CD4-positive, alpha-beta T cell treated with Interleukin-15 for 4 hours (primary cell): ENCODE data around the gene CDH6.

Source experiments
- DNase-seq: peaks from one replicate; pipeline ENCODE4 v3.0.0-alpha.2; 2020; ENCODE audit warnings: low spot score

Gene CDH6

DNA sequence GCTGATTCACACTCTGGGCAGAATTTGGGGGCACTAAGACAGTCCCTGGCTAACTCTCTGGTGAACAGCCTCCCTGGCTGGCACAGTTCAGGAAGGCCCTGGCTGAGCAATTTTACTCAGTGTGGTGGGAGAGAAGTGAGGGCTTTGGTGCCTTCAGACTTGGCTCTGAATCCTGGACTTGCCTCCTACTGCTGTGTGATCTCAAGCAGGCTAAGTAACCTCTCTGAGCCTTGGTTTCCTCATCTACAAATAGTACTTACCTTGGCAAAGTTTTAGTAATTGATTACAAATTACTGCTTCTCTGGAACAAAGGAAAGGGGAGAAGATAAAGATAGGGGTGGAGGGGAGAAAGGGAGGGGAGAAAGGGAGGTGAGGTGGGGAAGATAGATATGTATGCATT lies 184.7 kb downstream of the CDH6 start:
- DNase-seq = no peak
